Glutamatergic neuron (in vitro differentiated cells): ENCODE results near the gene GOLGA6A. TPM values are rescaled to one million over a fixed set of nuclear protein-coding genes. Genes with fewer than 3 reads are reported as not detected.

Experiments used
- DNase-seq: peaks from one replicate; pipeline ENCODE4 v3.0.0; 2022
- H3K27ac Mint-ChIP-seq: one replicate; pipeline ENCODE4 v1.8.0; 2020; ENCODE audit warnings: mild to moderate bottlenecking, mixed read lengths, inconsistent platforms; ENCODE audit not compliant: unreplicated experiment
- H3K27me3 Mint-ChIP-seq: one replicate; pipeline ENCODE4 v1.8.0; 2020; ENCODE audit warnings: mild to moderate bottlenecking, moderate library complexity, mixed read lengths, inconsistent platforms; ENCODE audit not compliant: unreplicated experiment
- H3K36me3 Mint-ChIP-seq: one replicate; pipeline ENCODE4 v1.8.0; 2020; ENCODE audit warnings: mild to moderate bottlenecking, mixed read lengths, inconsistent platforms; ENCODE audit not compliant: unreplicated experiment
- H3K4me1 Mint-ChIP-seq: one replicate; pipeline ENCODE4 v1.8.0; 2020; ENCODE audit warnings: mild to moderate bottlenecking, low read depth, mixed read lengths, inconsistent platforms; ENCODE audit not compliant: unreplicated experiment
- H3K4me3 Mint-ChIP-seq: one replicate; pipeline ENCODE4 v1.8.0; 2020; ENCODE audit warnings: mild to moderate bottlenecking, mixed read lengths, inconsistent platforms; ENCODE audit not compliant: unreplicated experiment
- H3K9me3 Mint-ChIP-seq: one replicate; pipeline ENCODE4 v1.8.0; 2020; ENCODE audit warnings: mild to moderate bottlenecking, moderate library complexity, mixed read lengths, inconsistent platforms; ENCODE audit not compliant: unreplicated experiment
- total RNA-seq: library from RNA; stranded (reverse); fragmentation: NEBNext Ultra II Directional; extraction: Animal tissue kit (Norgen Biotek cat#: 25700); gene quantifications from one replicate; pipeline ENCODE4 v1.2.1, GENCODE V29; 2021; ENCODE audit not compliant: unreplicated experiment
- TF ChIP-seq, protein P1 (sequence below): fragments of 200-600 bp; sonication (generic); IDR thresholded peaks from one replicate; pipeline ENCODE4 v1.5.0; 2021; ENCODE audit not compliant: partially characterized antibody, unreplicated experiment

The GOLGA6A gene
- total RNA-seq, 1 donor from 2014 or later: 0.83 TPM

DNA sequence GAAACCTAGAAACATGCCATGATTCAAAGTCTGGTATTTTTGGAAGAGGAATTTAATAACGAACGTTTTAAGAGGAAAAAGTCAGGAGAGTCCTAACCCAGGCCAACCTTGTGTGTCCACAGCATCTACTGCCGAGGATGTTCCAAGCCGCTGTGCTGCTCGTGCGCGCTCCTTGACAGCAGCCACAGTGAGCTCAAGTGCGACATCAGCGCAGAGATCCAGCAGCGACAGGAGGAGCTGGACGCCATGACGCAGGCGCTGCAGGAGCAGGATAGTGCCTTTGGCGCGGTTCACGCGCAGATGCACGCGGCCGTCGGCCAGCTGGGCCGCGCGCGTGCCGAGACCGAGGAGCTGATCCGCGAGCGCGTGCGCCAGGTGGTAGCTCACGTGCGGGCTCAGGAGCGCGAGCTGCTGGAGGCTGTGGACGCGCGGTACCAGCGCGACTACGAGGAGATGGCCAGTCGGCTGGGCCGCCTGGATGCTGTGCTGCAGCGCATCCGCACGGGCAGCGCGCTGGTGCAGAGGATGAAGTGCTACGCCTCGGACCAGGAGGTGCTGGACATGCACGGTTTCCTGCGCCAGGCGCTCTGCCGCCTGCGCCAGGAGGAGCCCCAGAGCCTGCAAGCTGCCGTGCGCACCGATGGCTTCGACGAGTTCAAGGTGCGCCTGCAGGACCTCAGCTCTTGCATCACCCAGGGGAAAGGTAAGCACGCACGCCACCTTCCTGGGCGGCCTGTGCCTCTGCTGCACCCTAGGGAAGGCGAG lies 59.5 kb downstream of the GOLGA6A start:
- Mint-ChIP-seq H3K36me3 (peaks cover 8% of the 10 kb centered on the region), H3K27me3 (peaks cover 1% of the 10 kb centered on the region), H3K4me3 (no peak overlapping the region), H3K27ac (no peak overlapping the region), H3K4me1 (no peaks in the 10 kb centered on the region), H3K9me3 (no peaks in the 10 kb centered on the region)
- TF ChIP-seq, protein P1, sequence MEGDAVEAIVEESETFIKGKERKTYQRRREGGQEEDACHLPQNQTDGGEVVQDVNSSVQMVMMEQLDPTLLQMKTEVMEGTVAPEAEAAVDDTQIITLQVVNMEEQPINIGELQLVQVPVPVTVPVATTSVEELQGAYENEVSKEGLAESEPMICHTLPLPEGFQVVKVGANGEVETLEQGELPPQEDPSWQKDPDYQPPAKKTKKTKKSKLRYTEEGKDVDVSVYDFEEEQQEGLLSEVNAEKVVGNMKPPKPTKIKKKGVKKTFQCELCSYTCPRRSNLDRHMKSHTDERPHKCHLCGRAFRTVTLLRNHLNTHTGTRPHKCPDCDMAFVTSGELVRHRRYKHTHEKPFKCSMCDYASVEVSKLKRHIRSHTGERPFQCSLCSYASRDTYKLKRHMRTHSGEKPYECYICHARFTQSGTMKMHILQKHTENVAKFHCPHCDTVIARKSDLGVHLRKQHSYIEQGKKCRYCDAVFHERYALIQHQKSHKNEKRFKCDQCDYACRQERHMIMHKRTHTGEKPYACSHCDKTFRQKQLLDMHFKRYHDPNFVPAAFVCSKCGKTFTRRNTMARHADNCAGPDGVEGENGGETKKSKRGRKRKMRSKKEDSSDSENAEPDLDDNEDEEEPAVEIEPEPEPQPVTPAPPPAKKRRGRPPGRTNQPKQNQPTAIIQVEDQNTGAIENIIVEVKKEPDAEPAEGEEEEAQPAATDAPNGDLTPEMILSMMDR: no peak
- DNase-seq: no peak

Other genes with a start within 250 kb of the GOLGA6A start
- not detected for gene TBC1D21, start 209.0 kb downstream of the GOLGA6A start, total RNA-seq
- 163 TPM for gene LOXL1, start 156.1 kb downstream of the GOLGA6A start, total RNA-seq
- 19.5 TPM for gene STOML1, start 90.3 kb downstream of the GOLGA6A start, total RNA-seq
- gene PML, start 87.8 kb downstream of the GOLGA6A start, total RNA-seq: 27.6 TPM
- 21.1 TPM for gene ISLR2, start 48.0 kb upstream of the GOLGA6A start, total RNA-seq
- 1.2 TPM for gene ISLR, start 91.2 kb upstream of the GOLGA6A start, total RNA-seq
- 8.4 TPM for gene STRA6, start 120.2 kb upstream of the GOLGA6A start, total RNA-seq
- 0.49 TPM for gene CCDC33, start 153.8 kb upstream of the GOLGA6A start, total RNA-seq